ENCODE measurements around the gene EXOC3L4.
"Not testable (repeated sequence)": the region's sequence is repeated elsewhere in the genome, so short reads cannot be mapped to it uniquely, and the experiment has no call there.

The EXOC3L4 gene

GRCh38 chr14:103094406-103095209 is at the start of gene EXOC3L4:
TSS of gene EXOC3L4 (plus strand) at chr14:103094725. CDS start at chr14:103100220, 5,495 bp downstream.
- DNase-seq (ENCODE audit: low read depth) = no peak

DNA sequence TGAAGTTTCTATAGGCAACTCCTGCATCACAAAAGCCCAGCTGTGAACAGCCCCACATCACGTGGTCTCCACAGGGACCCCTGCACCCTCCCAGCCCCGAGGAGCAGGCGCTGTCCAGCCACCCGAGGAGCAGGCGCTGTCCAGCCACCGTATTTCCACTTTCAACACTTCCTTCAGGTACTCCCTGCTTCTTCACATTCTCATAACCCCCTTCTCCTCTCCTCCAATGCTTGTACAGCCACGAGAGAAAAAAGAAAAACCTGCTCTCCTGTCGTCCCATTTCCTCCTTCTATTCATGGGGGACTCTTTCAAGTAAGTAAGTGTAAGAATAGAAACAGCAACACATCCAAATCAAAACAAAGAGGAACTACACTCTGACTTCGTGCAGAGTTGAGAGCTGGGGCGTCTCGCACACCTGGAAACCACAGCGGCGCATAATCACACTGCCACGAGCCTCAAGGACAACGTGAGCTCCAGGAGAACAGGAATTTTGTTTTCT is 49.1 kb upstream of the EXOC3L4 start:
- DNase-seq (ENCODE audit: low read depth) = no peak

GRCh38 chr14:103047453-103047852 is 47.1 kb upstream of the EXOC3L4 start:
- not testable (repeated sequence) for DNase-seq (ENCODE audit: low read depth)

DNA sequence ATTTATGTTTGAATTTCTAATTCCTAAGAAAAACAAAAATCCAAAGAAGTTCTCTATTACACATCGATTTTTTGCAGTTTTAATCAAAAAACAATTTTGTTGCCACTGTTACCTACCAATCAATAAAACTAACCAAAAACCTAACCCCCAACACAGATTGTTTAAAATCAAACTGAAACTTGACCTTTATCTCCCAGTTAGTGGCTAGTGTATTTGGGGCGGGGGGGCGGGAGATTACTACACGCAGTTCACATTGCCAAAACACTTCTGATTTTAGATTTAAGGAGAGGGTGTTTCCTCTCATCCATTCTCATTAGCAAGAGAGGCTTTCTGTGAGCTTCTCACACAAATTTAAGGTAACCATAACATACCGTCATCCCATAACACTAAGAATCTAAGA is 43.6 kb upstream of the EXOC3L4 start:
- no peak for DNase-seq (ENCODE audit: low read depth)

- DNase-seq (ENCODE audit: low read depth) = no peak
Measured at GRCh38 chr14:103052407-103052806, 42.1 kb upstream of the EXOC3L4 start.

GRCh38 chr14:103055695-103056094 is 38.8 kb upstream of the EXOC3L4 start:
- DNase-seq (ENCODE audit: low read depth) = no peak

DNA sequence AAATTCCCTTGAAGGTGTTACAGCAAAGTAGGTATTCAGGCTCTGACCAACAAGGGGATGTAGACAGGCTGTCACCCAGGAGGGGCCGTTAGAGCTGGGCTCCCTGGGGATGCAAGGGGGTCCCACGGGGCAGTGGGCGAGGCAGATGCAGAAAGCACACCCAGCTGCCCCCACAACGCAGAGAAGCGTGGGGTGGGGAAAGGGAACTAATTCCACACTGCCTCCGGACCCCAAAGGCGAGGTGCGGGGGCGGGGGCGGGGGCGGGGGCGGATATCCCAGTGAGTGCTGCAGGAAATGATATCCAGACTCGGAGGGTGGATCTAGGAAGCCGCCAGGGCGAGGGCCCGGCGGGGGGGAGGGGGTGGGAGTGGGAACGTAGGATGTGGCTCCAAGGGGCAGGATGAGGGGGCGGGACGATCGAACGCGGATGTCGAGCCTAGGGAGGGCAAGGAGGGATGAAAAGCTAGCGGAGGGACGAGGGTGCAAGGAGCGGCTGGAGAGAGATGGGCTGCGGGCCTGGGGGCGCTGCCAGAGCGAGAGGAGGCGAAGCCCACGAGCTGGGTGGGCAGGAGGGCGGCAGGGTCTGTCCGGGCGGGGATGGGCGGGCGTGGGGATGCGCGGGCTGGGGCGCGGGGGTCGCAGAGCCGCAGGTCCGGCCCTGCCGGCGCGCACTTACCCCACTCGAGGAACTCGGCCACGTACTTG is 38.0 kb upstream of the EXOC3L4 start:
- no peak for DNase-seq (ENCODE audit: low read depth)

GRCh38 chr14:103057028-103057371 is 37.5 kb upstream of the EXOC3L4 start:
- DNase-seq (ENCODE audit: low read depth) = no peak

- DNase-seq (ENCODE audit: low read depth) = peak; percentile 21
Measured at GRCh38 chr14:103057372-103058163, 37.0 kb upstream of the EXOC3L4 start, which contains the start of gene CDC42BPB. TSS of gene CDC42BPB (minus strand) at chr14:103057549. CDS start at chr14:103057173, 376 bp downstream.

- DNase-seq (ENCODE audit: low read depth) = no peak
Measured at GRCh38 chr14:103058164-103059055, 36.1 kb upstream of the EXOC3L4 start.

- no peak for DNase-seq (ENCODE audit: low read depth)
Measured at GRCh38 chr14:103059556-103059955, 35.0 kb upstream of the EXOC3L4 start.

GRCh38 chr14:103061482-103061976 is 33.0 kb upstream of the EXOC3L4 start:
- DNase-seq (ENCODE audit: low read depth) = no peak

GRCh38 chr14:103064436-103064835 is 30.1 kb upstream of the EXOC3L4 start:
- DNase-seq (ENCODE audit: low read depth) = no peak

- DNase-seq (ENCODE audit: low read depth) = no peak
Measured at GRCh38 chr14:103064978-103065377, 29.5 kb upstream of the EXOC3L4 start.

DNA sequence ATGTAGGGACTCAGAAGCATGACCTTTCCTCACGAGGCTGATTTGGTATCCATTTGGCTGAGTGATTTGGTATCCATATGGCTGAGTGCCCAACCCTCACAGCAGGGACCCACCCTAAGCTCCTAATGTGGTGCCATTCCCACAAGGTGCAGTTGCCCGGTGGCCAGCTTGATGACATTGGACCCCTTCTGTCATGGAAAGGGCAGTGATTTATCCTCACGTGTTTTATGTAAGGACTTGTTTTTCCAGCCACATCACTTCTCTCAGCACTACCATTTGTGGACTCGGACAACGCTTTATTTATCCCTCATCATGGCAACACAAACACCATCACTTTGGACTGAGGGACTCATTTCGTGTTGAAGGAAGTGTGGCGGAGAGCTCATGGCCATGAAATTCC is 28.7 kb upstream of the EXOC3L4 start:
- DNase-seq (ENCODE audit: low read depth) = no peak

GRCh38 chr14:103066399-103066798 is 28.1 kb upstream of the EXOC3L4 start:
- DNase-seq (ENCODE audit: low read depth) = no peak

GRCh38 chr14:103067231-103067954 is 27.1 kb upstream of the EXOC3L4 start:
- DNase-seq (ENCODE audit: low read depth) = no peak

GRCh38 chr14:103068351-103069073 is 26.0 kb upstream of the EXOC3L4 start:
- DNase-seq (ENCODE audit: low read depth) = no peak

GRCh38 chr14:103070263-103070885 is 24.2 kb upstream of the EXOC3L4 start:
- DNase-seq (ENCODE audit: low read depth) = no peak
